HL-60 (cell line): ENCODE results near the gene TMEM134.

Experiments
- DNase-seq, 2 experiments: peaks; one replicate each; pipeline ENCODE4 v3.0.0-alpha.2; 2010 to 2020; ENCODE audit warnings: low read depth in 1 of 2, low spot score in 1 of 2
- H3K27ac ChIP-seq: fragments of 250-450 bp; sonication (Bioruptor Pico); replicated peaks from 2 replicates; pipeline ENCODE4 v1.5.1; 2020; ENCODE audit warnings: mild to moderate bottlenecking, moderate library complexity
- H3K27me3 ChIP-seq: fragments of 250-450 bp; sonication (Bioruptor Pico); 2 replicates; pipeline ENCODE4 v1.5.1; 2021; ENCODE audit warnings: mild to moderate bottlenecking, moderate library complexity; ENCODE audit not compliant: insufficient read depth, poor library complexity, severe bottlenecking
- H3K4me3 ChIP-seq: replicated peaks from 2 replicates; pipeline ENCODE4 v1.5.1; 2011; ENCODE audit warnings: mild to moderate bottlenecking, control low read depth, low read length; ENCODE audit not compliant: insufficient read depth
- GABPA ChIP-seq: IDR thresholded peaks from 2 replicates; pipeline ENCODE4 v1.6.1; 2012; ENCODE audit warnings: low read depth
- POLR2AphosphoS5 ChIP-seq: IDR thresholded peaks from 2 replicates; pipeline ENCODE4 v1.6.1; 2012; ENCODE audit warnings: low read depth
- SPI1 ChIP-seq: IDR thresholded peaks from 2 replicates; pipeline ENCODE4 v1.6.1; 2012; ENCODE audit warnings: low read depth, mild to moderate bottlenecking, borderline replicate concordance
- long read RNA-seq: library from polyadenylated mRNA; unstranded; transcript quantifications from one replicate; pipeline ENCODE4 v2.0.0, GENCODE V29; 2020
- TF ChIP-seq, protein P1 (sequence below): IDR thresholded peaks from one replicate; pipeline ENCODE4 v1.5.1; 2011; ENCODE audit warnings: low read length, control low read depth, inconsistent platforms; ENCODE audit not compliant: insufficient read depth
- TF ChIP-seq, protein P2 (sequence below): IDR thresholded peaks from 2 replicates; pipeline ENCODE4 v1.6.1; 2012; ENCODE audit warnings: low read depth; ENCODE audit not compliant: insufficient replicate concordance

TMEM134 gene, protein sequence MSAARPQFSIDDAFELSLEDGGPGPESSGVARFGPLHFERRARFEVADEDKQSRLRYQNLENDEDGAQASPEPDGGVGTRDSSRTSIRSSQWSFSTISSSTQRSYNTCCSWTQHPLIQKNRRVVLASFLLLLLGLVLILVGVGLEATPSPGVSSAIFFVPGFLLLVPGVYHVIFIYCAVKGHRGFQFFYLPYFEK
- long read RNA-seq, transcript TMEM134-201 (7 exons, 3,534 nt) = major isoform, 19 of 32 reads
- long read RNA-seq, partial matches to known transcripts = 0 of 32 reads
- long read RNA-seq, other reads (novel, unspliced or antisense) = 9 of 32 reads

DNA sequence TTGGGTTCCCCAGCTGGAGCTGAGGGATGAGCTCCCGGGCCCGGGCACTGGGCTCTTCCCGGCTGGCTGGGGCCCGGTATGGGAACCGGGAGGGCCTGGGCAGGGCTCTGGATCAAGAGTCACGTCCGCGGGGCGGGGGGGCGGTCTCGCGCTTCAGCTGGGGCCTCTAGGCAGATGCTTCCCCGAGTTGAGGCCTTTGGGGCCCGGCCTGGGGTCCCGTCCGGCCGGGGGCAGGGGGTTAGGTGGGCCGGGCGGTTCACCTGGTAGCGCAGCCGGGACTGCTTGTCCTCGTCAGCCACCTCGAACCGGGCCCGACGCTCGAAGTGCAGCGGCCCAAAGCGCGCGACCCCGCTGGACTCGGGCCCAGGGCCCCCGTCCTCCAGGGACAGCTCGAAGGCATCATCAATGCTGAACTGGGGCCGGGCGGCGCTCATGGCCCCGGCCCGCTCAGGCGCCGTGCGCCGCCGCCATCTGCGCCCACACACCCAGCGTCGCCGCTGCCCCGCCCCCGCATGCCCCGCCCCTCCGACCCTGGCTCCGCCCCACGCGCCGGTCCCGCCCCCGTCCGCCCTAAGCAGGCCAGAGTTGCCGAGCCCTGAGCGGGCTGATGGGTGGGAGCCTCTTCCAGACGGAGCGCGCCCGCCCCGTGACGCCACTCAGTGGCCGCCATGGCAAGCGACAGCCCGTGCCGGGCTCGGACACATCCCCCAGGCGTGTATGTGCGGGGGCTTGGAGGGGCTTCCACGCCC is at the start of gene TMEM134:
TSS of gene TMEM134 (minus strand) at position 493 of the 749 bp plus-strand sequence. CDS start at position 434, 59 bp downstream.
- TF ChIP-seq POLR2AphosphoS5 = peak; percentile 90
- TF ChIP-seq GABPA = no peak
- TF ChIP-seq SPI1 = no peak
- TF ChIP-seq, protein P1, sequence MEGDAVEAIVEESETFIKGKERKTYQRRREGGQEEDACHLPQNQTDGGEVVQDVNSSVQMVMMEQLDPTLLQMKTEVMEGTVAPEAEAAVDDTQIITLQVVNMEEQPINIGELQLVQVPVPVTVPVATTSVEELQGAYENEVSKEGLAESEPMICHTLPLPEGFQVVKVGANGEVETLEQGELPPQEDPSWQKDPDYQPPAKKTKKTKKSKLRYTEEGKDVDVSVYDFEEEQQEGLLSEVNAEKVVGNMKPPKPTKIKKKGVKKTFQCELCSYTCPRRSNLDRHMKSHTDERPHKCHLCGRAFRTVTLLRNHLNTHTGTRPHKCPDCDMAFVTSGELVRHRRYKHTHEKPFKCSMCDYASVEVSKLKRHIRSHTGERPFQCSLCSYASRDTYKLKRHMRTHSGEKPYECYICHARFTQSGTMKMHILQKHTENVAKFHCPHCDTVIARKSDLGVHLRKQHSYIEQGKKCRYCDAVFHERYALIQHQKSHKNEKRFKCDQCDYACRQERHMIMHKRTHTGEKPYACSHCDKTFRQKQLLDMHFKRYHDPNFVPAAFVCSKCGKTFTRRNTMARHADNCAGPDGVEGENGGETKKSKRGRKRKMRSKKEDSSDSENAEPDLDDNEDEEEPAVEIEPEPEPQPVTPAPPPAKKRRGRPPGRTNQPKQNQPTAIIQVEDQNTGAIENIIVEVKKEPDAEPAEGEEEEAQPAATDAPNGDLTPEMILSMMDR = peak; percentile 30
- TF ChIP-seq, protein P2, sequence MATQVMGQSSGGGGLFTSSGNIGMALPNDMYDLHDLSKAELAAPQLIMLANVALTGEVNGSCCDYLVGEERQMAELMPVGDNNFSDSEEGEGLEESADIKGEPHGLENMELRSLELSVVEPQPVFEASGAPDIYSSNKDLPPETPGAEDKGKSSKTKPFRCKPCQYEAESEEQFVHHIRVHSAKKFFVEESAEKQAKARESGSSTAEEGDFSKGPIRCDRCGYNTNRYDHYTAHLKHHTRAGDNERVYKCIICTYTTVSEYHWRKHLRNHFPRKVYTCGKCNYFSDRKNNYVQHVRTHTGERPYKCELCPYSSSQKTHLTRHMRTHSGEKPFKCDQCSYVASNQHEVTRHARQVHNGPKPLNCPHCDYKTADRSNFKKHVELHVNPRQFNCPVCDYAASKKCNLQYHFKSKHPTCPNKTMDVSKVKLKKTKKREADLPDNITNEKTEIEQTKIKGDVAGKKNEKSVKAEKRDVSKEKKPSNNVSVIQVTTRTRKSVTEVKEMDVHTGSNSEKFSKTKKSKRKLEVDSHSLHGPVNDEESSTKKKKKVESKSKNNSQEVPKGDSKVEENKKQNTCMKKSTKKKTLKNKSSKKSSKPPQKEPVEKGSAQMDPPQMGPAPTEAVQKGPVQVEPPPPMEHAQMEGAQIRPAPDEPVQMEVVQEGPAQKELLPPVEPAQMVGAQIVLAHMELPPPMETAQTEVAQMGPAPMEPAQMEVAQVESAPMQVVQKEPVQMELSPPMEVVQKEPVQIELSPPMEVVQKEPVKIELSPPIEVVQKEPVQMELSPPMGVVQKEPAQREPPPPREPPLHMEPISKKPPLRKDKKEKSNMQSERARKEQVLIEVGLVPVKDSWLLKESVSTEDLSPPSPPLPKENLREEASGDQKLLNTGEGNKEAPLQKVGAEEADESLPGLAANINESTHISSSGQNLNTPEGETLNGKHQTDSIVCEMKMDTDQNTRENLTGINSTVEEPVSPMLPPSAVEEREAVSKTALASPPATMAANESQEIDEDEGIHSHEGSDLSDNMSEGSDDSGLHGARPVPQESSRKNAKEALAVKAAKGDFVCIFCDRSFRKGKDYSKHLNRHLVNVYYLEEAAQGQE = peak; percentile 11
- Histone ChIP-seq H3K27me3 (no peaks in the 10 kb centered on the region), H3K27ac (peak within 1 kb of the TSS; percentile 72), H3K4me3 (peak within 1 kb of the TSS; percentile 65)
- peak; percentile 89 to 90 for DNase-seq

DNA sequence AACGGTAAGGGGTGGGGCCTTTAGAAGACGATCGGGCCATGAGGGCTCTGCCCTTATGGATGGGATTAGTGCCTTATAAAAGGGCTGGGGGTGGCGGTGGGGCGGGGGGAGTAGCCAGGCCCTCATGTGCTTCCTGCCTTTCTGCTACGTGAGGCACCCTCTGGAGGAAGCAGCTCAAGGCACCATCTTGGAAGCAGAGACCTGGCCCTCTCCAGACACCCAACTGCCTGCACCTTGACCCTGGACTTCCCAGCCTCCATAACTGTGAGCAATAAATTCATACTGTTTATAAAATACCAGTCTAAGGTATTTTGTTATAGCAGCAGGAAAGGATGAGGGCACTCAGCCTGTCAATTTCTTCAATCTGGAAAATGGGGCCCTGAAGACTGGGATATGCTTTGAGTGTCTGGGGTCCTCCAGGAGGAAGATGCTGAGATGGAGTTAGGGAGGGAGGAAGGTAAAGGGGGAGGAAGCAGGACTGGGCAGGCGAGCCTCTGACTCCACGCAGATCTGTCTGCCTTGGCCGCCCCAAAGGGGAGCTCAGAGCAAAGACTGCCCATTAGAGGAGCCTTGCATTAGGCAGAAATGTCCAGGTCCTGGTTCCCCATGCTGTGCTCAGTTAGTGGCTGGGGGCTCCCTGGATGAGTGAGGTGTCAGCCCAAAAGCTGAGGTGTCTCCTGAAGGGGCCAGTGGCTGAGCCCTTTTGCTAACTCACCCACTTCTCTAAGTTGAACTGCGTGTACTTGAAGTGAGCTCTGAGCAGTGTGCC is 48.9 kb upstream of the TMEM134 start:
- no peak overlapping the region for H3K4me3 ChIP-seq
- H3K27me3 ChIP-seq = no peaks in the 10 kb centered on the region
- no peak overlapping the region for H3K27ac ChIP-seq
- TF ChIP-seq SPI1 (no peak), GABPA (no peak), POLR2AphosphoS5 (no peak)
- TF ChIP-seq, protein P2 = no peak
- TF ChIP-seq, protein P1 = no peak
- no peak for DNase-seq

DNA sequence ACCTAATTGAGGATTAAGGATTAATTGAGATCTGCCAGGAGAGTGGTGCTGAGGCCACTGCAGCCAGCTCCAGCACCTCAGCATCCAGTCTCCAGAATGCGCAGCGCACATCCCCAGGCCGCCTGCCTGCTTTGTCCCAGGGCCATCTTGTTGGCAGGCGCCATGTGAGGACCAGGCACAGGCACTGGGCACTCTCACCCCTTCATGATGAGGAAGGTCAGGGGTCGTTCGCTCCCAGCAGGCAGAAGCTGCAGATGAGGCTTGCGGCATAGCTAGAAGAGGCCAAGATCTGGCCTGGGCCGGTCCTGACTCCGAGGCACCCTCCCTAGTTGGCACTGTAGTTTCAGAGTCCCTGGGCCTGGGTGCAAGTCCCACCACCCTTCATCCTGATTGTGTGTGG is 47.8 kb upstream of the TMEM134 start:
- no peak overlapping the region for H3K27ac ChIP-seq
- H3K27me3 ChIP-seq = no peaks in the 10 kb centered on the region
- H3K4me3 ChIP-seq = no peak overlapping the region
- TF ChIP-seq, protein P1 = no peak
- no peak for TF ChIP-seq POLR2AphosphoS5
- no peak for TF ChIP-seq SPI1
- TF ChIP-seq, protein P2 = no peak
- no peak for TF ChIP-seq GABPA
- DNase-seq = no peak
